Measurements from ENCODE around the gene PSMB5.
A peak's percentile ranks its signal among the peaks of the same experiment; 100 is the strongest.

Gene PSMB5

GRCh38 chr14:23070262-23071129, 35.8 kb upstream of the PSMB5 start:
- TF ChIP-seq SPI1 (IDR thresholded peaks at IDR 0.05; ENCODE audit: low read depth, low read length): no peak
- no peak for TF ChIP-seq POU2F2 (IDR thresholded peaks at IDR 0.05; ENCODE audit: low read depth, low read length)
- no peak for TF ChIP-seq TAF1 (IDR thresholded peaks at IDR 0.05; ENCODE audit: low read depth, low read length)
- no peak for TF ChIP-seq POLR2AphosphoS5 (IDR thresholded peaks at IDR 0.05; ENCODE audit: low read depth, low read length)
- no peak for TF ChIP-seq POLR2A (IDR thresholded peaks at IDR 0.05; ENCODE audit: low read depth, low read length)
- TF ChIP-seq PAX5 (IDR thresholded peaks at IDR 0.05; ENCODE audit: insufficient read depth, low read length, severe bottlenecking): no peak
- DNase-seq (ENCODE audit: insufficient read length, low spot score) (no peak), FAIRE-seq (no peak)

- no peak for FAIRE-seq
- TF ChIP-seq POU2F2 (IDR thresholded peaks at IDR 0.05; ENCODE audit: low read depth, low read length) (no peak), PAX5 (IDR thresholded peaks at IDR 0.05; ENCODE audit: insufficient read depth, low read length, severe bottlenecking) (no peak), TAF1 (IDR thresholded peaks at IDR 0.05; ENCODE audit: low read depth, low read length) (no peak), POLR2AphosphoS5 (IDR thresholded peaks at IDR 0.05; ENCODE audit: low read depth, low read length) (no peak), SPI1 (IDR thresholded peaks at IDR 0.05; ENCODE audit: low read depth, low read length) (no peak), POLR2A (IDR thresholded peaks at IDR 0.05; ENCODE audit: low read depth, low read length) (no peak)
- DNase-seq (ENCODE audit: insufficient read length, low spot score): no peak
Observed at GRCh38 chr14:23069413-23069806, 34.7 kb upstream of the PSMB5 start.

GRCh38 chr14:23068789-23069412, 34.2 kb upstream of the PSMB5 start:
- FAIRE-seq (peak; percentile 77), DNase-seq (ENCODE audit: insufficient read length, low spot score) (peak; percentile 84)
- TF ChIP-seq POLR2A (IDR thresholded peaks at IDR 0.05; ENCODE audit: low read depth, low read length) (no peak), TAF1 (IDR thresholded peaks at IDR 0.05; ENCODE audit: low read depth, low read length) (no peak), POLR2AphosphoS5 (IDR thresholded peaks at IDR 0.05; ENCODE audit: low read depth, low read length) (no peak), SPI1 (IDR thresholded peaks at IDR 0.05; ENCODE audit: low read depth, low read length) (no peak)

- FAIRE-seq (no peak), DNase-seq (ENCODE audit: insufficient read length, low spot score) (no peak)
- TF ChIP-seq TAF1 (IDR thresholded peaks at IDR 0.05; ENCODE audit: low read depth, low read length) (no peak), SPI1 (IDR thresholded peaks at IDR 0.05; ENCODE audit: low read depth, low read length) (no peak), POLR2A (IDR thresholded peaks at IDR 0.05; ENCODE audit: low read depth, low read length) (no peak)
Observed at GRCh38 chr14:23067847-23068788, 33.4 kb upstream of the PSMB5 start.

GRCh38 chr14:23066855-23067744, 32.4 kb upstream of the PSMB5 start:
- DNase-seq (ENCODE audit: insufficient read length, low spot score) (no peak), FAIRE-seq (no peak)
- TF ChIP-seq PAX5 (IDR thresholded peaks at IDR 0.05; ENCODE audit: insufficient read depth, low read length, severe bottlenecking) (no peak), SPI1 (IDR thresholded peaks at IDR 0.05; ENCODE audit: low read depth, low read length) (no peak), POLR2AphosphoS5 (IDR thresholded peaks at IDR 0.05; ENCODE audit: low read depth, low read length) (no peak), POLR2A (IDR thresholded peaks at IDR 0.05; ENCODE audit: low read depth, low read length) (no peak; the same call in 1 of the 2 replicates), TAF1 (IDR thresholded peaks at IDR 0.05; ENCODE audit: low read depth, low read length) (no peak), POU2F2 (IDR thresholded peaks at IDR 0.05; ENCODE audit: low read depth, low read length) (no peak)

GRCh38 chr14:23066368-23066767, 31.7 kb upstream of the PSMB5 start:
- no peak for FAIRE-seq
- TF ChIP-seq POLR2A (IDR thresholded peaks at IDR 0.05; ENCODE audit: low read depth, low read length): no peak
- TF ChIP-seq POU2F2 (IDR thresholded peaks at IDR 0.05; ENCODE audit: low read depth, low read length): no peak
- no peak for DNase-seq (ENCODE audit: insufficient read length, low spot score)

- no peak for TF ChIP-seq POLR2A (IDR thresholded peaks at IDR 0.05; ENCODE audit: low read depth, low read length)
- no peak for TF ChIP-seq POLR2AphosphoS5 (IDR thresholded peaks at IDR 0.05; ENCODE audit: low read depth, low read length)
- TF ChIP-seq PAX5 (IDR thresholded peaks at IDR 0.05; ENCODE audit: insufficient read depth, low read length, severe bottlenecking): no peak
- no peak for TF ChIP-seq POU2F2 (IDR thresholded peaks at IDR 0.05; ENCODE audit: low read depth, low read length)
- TF ChIP-seq SPI1 (IDR thresholded peaks at IDR 0.05; ENCODE audit: low read depth, low read length): no peak
- TF ChIP-seq TAF1 (IDR thresholded peaks at IDR 0.05; ENCODE audit: low read depth, low read length): no peak
- no peak for DNase-seq (ENCODE audit: insufficient read length, low spot score)
- FAIRE-seq: no peak
Observed at GRCh38 chr14:23063601-23064000, 28.9 kb upstream of the PSMB5 start.

- DNase-seq (ENCODE audit: insufficient read length, low spot score) (no peak), FAIRE-seq (no peak)
- TF ChIP-seq POLR2A (IDR thresholded peaks at IDR 0.05; ENCODE audit: low read depth, low read length) (no peak), POLR2AphosphoS5 (IDR thresholded peaks at IDR 0.05; ENCODE audit: low read depth, low read length) (no peak), PAX5 (IDR thresholded peaks at IDR 0.05; ENCODE audit: insufficient read depth, low read length, severe bottlenecking) (no peak)
Observed at GRCh38 chr14:23062002-23062401, 27.3 kb upstream of the PSMB5 start.
